Measurements from ENCODE around the gene CADPS. TPM values are rescaled to one million over a fixed set of nuclear protein-coding genes. Genes with fewer than 3 reads are reported as not detected.

Gene CADPS
- polyA plus RNA-seq, 1 experiment = 0.12 TPM

DNA sequence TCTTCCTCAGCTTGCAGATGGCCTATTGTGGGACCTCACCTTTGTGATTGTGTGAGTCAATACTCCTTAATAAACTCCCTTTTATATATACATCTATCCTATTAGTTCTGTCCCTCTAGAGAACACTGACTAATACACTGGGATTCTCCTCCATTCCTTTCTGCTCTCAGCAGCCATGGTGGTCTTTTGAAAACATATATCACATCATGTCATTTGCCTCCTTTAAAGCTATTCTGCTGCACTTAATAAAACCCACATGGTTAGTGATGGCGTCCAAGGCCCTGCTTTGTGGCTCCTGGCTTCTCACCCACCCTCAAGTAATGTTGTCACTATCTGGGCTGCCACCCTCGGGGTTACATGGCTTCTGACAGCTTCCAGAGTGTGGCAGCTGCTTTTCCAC lies 169.5 kb downstream of the CADPS start:
- no peak overlapping the region for H3K4me3 ChIP-seq (ENCODE audit: low read depth, low read length)
- no peaks in the 10 kb centered on the region for H3K27me3 ChIP-seq (ENCODE audit: control insufficient read depth, insufficient read depth, low read length)
- no peaks in the 10 kb centered on the region for H3K9me3 ChIP-seq (ENCODE audit: control insufficient read depth, insufficient read depth, low read length)
- TF ChIP-seq, protein P1, sequence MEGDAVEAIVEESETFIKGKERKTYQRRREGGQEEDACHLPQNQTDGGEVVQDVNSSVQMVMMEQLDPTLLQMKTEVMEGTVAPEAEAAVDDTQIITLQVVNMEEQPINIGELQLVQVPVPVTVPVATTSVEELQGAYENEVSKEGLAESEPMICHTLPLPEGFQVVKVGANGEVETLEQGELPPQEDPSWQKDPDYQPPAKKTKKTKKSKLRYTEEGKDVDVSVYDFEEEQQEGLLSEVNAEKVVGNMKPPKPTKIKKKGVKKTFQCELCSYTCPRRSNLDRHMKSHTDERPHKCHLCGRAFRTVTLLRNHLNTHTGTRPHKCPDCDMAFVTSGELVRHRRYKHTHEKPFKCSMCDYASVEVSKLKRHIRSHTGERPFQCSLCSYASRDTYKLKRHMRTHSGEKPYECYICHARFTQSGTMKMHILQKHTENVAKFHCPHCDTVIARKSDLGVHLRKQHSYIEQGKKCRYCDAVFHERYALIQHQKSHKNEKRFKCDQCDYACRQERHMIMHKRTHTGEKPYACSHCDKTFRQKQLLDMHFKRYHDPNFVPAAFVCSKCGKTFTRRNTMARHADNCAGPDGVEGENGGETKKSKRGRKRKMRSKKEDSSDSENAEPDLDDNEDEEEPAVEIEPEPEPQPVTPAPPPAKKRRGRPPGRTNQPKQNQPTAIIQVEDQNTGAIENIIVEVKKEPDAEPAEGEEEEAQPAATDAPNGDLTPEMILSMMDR (IDR thresholded peaks at IDR 0.05; ENCODE audit: low read depth, low read length) = no peak
- CTCF ChIA-PET = no interaction called here
- DNase-seq (ENCODE audit: low read depth, low spot score) = no peak
- no peak overlapping the region for H3K27ac ChIP-seq (ENCODE audit: low read depth, low read length)
- POLR2A ChIA-PET = no interaction called here

DNA sequence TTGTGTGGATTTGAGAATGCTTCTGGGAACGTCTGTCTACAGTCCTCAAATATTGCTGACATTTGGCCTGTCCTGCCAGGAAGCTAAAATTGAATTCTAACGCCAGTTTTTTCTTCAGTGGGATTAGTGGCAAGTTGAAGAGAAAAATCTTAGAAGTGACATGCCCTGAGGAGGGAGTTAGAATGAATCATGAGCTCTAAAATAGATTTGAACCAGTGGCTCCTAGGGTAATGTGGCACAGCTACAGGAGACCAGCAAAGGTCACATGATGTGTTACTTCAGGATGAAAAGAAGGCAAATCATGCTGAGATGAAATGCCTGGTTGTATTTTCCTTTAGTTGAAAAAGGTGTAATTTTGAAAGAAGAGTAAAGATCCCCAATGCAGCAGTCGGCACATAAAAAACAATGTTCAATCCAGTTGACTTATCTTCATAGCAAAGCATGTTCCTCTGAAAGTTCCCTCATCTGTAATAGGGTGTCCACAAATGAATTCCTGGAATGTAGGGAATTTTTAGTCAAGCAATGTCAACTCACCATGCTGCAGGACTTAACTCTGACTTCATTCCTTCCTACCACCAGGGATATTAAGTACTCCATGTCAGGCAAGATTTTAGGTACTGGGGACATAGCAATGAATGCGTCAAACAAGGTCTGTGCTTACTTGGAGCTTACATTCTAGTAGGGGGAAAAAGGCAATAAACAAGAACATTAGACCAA lies 171.6 kb downstream of the CADPS start:
- H3K4me3 ChIP-seq (ENCODE audit: low read depth, low read length) = no peak overlapping the region
- POLR2A ChIA-PET = no interaction called here
- TF ChIP-seq, protein P1 (IDR thresholded peaks at IDR 0.05; ENCODE audit: low read depth, low read length) = no peak
- CTCF ChIA-PET = interaction anchor here (1.5 kb wide), 1 partner anchor 81 kb away, joined by 4 read pairs; no protein-coding TSS in a partner anchor
- no peak overlapping the region for H3K27ac ChIP-seq (ENCODE audit: low read depth, low read length)
- H3K27me3 ChIP-seq (ENCODE audit: control insufficient read depth, insufficient read depth, low read length) = no peaks in the 10 kb centered on the region
- no peak for DNase-seq (ENCODE audit: low read depth, low spot score)
- no peaks in the 10 kb centered on the region for H3K9me3 ChIP-seq (ENCODE audit: control insufficient read depth, insufficient read depth, low read length)

DNA sequence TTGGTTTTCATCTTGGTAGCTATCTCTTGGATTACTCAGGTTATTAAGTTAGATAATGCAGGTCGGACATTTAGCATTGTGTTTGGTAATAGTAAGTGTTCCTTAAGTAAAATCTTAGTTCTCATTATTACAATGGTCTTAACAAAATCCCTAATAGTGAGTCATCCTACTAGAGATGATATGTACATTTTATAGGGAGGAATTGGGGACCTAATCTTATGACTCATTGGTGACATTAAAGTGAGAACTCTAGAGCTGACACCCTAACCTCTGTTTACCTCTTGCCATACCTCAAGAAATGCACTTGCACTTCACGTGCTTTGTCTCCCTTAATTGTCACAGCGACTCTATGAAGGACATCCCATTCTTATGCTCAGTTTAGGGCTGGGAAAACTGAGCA lies 174.9 kb downstream of the CADPS start:
- TF ChIP-seq, protein P1 (IDR thresholded peaks at IDR 0.05; ENCODE audit: low read depth, low read length) = no peak
- Histone ChIP-seq H3K27ac (ENCODE audit: low read depth, low read length) (no peak overlapping the region), H3K4me3 (ENCODE audit: low read depth, low read length) (no peak overlapping the region), H3K27me3 (ENCODE audit: control insufficient read depth, insufficient read depth, low read length) (no peaks in the 10 kb centered on the region), H3K9me3 (ENCODE audit: control insufficient read depth, insufficient read depth, low read length) (no peaks in the 10 kb centered on the region)
- ChIA-PET POLR2A (no interaction called here), CTCF (no interaction called here)
- no peak for DNase-seq (ENCODE audit: low read depth, low spot score)

DNA sequence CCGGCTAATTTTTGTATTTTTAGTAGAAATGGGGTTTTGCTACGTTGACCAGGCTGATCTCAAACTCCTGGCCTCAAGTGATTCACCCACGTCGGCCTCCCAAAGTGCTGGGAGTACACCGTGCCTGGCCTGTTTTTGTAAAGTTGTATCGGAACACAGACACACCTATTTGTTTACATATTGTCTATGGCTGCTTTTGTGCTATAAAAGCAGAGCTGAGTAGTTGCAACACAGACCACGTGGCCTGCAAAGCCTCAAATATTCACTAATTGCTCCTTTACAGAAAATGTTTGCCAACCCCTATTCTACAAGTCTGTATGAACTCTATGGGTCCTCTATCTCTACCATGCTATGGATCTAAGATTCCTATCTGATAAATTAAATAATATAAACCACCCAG lies 175.5 kb downstream of the CADPS start:
- no peaks in the 10 kb centered on the region for H3K9me3 ChIP-seq (ENCODE audit: control insufficient read depth, insufficient read depth, low read length)
- CTCF ChIA-PET = no interaction called here
- no peak overlapping the region for H3K4me3 ChIP-seq (ENCODE audit: low read depth, low read length)
- H3K27me3 ChIP-seq (ENCODE audit: control insufficient read depth, insufficient read depth, low read length) = no peaks in the 10 kb centered on the region
- TF ChIP-seq, protein P1 (IDR thresholded peaks at IDR 0.05; ENCODE audit: low read depth, low read length) = no peak
- POLR2A ChIA-PET = no interaction called here
- no peak for DNase-seq (ENCODE audit: low read depth, low spot score)
- H3K27ac ChIP-seq (ENCODE audit: low read depth, low read length) = no peak overlapping the region

DNA sequence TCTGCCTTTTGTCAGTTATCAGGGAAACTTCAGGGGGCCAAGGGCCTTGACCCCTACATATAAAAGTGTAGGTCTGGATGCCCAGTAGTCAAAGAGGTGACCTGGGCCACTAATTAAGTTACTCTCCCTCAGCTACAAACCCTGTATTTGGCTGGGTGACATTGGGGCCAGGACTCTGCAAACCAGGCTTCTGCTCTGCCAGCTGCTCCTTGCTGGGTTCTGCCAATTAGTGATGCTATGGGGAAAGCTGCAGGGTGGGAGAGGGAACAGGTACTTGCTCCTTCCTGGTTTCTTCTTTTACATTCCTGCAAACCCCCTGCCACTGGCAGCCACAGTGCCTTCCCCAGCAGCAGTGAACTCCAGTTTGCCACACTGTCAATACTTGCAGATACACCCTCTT lies 179.2 kb downstream of the CADPS start:
- ChIA-PET POLR2A (no interaction called here), CTCF (no interaction called here)
- H3K9me3 ChIP-seq (ENCODE audit: control insufficient read depth, insufficient read depth, low read length) = no peaks in the 10 kb centered on the region
- no peak overlapping the region for H3K4me3 ChIP-seq (ENCODE audit: low read depth, low read length)
- H3K27ac ChIP-seq (ENCODE audit: low read depth, low read length) = no peak overlapping the region
- no peak for DNase-seq (ENCODE audit: low read depth, low spot score)
- H3K27me3 ChIP-seq (ENCODE audit: control insufficient read depth, insufficient read depth, low read length) = no peaks in the 10 kb centered on the region
- TF ChIP-seq, protein P1 (IDR thresholded peaks at IDR 0.05; ENCODE audit: low read depth, low read length) = no peak
